K562 (cell line): ENCODE data around the gene PSAT1. TPM values are rescaled to one million over a fixed set of nuclear protein-coding genes. Genes with fewer than 3 reads are reported as not detected.
A peak's percentile ranks its signal among the peaks of the same experiment; 100 is the strongest.

Source experiments
- ATF3 ChIP-seq, 2 experiments: fragments of 450-650 bp in 1 of 2; sonication (generic) in 1 of 2; formaldehyde crosslinking in 1 of 2; IDR thresholded peaks in 1 of 2; conservative IDR thresholded peaks in 1 of 2; 2 replicates each; pipeline versions ENCODE4 v1.6.1 to v1.8.1; 2016 to 2023; ENCODE audit warnings: mild to moderate bottlenecking in 2 of 2, moderate library complexity in 2 of 2, inconsistent platforms in 1 of 2, missing genetic modification reagents in 1 of 2
- CAMTA2 ChIP-seq: fragments of 250-450 bp; sonication (Bioruptor Pico); conservative IDR thresholded peaks from 2 replicates; pipeline ENCODE4 v1.5.1; 2022
- CHD7 ChIP-seq: fragments of 200-600 bp; sonication (generic); IDR thresholded peaks from one replicate; pipeline ENCODE4 v1.6.1; 2012; ENCODE audit warnings: mild to moderate bottlenecking, low read depth, low read length, inconsistent platforms
- GTF2F1 ChIP-seq: IDR thresholded peaks from 2 replicates; pipeline ENCODE4 v1.6.1; 2011; ENCODE audit warnings: low read depth, low read length, improper control_type of control experiment
- KDM5B ChIP-seq: fragments of 200-600 bp; sonication (generic); IDR thresholded peaks from 2 replicates; pipeline ENCODE4 v1.6.1; 2012; ENCODE audit warnings: low read depth, mild to moderate bottlenecking, moderate library complexity, low read length, control low read depth, inconsistent platforms; ENCODE audit not compliant: insufficient replicate concordance
- KLF1 ChIP-seq: fragments of 450-650 bp; IDR thresholded peaks from 2 replicates; pipeline ENCODE4 v1.6.1; 2016; ENCODE audit warnings: missing genetic modification characterization, missing compliant biosample characterization
- PBX2 ChIP-seq, 2 experiments: IDR thresholded peaks in 1 of 2; conservative IDR thresholded peaks in 1 of 2; 2 replicates each; pipeline ENCODE4 v1.6.1; 2016; ENCODE audit warnings: low read depth in 2 of 2, mild to moderate bottlenecking in 1 of 2, missing compliant biosample characterization in 1 of 2, missing genetic modification characterization in 1 of 2, moderate library complexity in 1 of 2
- TCF7 ChIP-seq: sonication (generic); IDR thresholded peaks from 2 replicates; pipeline ENCODE4 v1.6.1; 2016; ENCODE audit warnings: antibody characterized with exemption, borderline replicate concordance
- ZNF408 ChIP-seq: fragments of 250-450 bp; sonication (Bioruptor Pico); IDR thresholded peaks from 2 replicates; pipeline ENCODE4 v1.4.0; 2020; ENCODE audit warnings: low read depth, mild to moderate bottlenecking, moderate library complexity
- polyA plus RNA-seq, 8 experiments: library from polyadenylated mRNA; depleted of rRNA in 4 of 8; stranded (reverse) in 5 of 8; unstranded in 3 of 8; fragments of >200 nt; fragmentation: Nextera tagmentation in 2 of 8; fragmentation: Illumina TruSeq in 1 of 8; extraction: Ambion mirVana in 2 of 8; extraction: Trizol in 1 of 8; gene quantifications; 2 replicates each; pipeline versions ENCODE4 v1.2.1 to v1.2.3, GENCODE V29; 2011 to 2014; ENCODE audit warnings: inconsistent platforms in 1 of 8, missing spikeins in 1 of 8
- total RNA-seq, 7 experiments: library from RNA; depleted of rRNA in 6 of 7; stranded (reverse); fragments of >200 nt in 6 of 7; fragmentation: Illumina TruSeq in 2 of 7; extraction: Trizol in 2 of 7; gene quantifications; 2 replicates each; pipeline versions ENCODE4 v1.2.1 to v1.2.3, GENCODE V29; 2011 to 2021; ENCODE audit warnings: low replicate concordance in 1 of 7

PSAT1 gene
- total and polyA plus RNA-seq, 9 of the 15 experiments (the other 6 are each of a cell fraction or from before 2014, with no cell fraction given): 29.7 to 151 (median 98.3) TPM

GRCh38 chr9:78297672-78297961 lies 692 bp downstream of the PSAT1 start (continued):
- TF ChIP-seq ATF3 (IDR thresholded peaks at IDR 0.05): no peak
- TF ChIP-seq ATF3 (CRISPR knock-in tag; conservative IDR thresholded peaks at IDR 0.05): no peak
- no peak for TF ChIP-seq CHD7
- TF ChIP-seq TCF7: no peak
- TF ChIP-seq GTF2F1: no peak
- no peak for TF ChIP-seq KLF1 (tag)
- no peak for TF ChIP-seq ZNF408 (CRISPR knock-in tag)
- TF ChIP-seq KDM5B: no peak
- TF ChIP-seq CAMTA2 (CRISPR knock-in tag): no peak
- no peak for TF ChIP-seq PBX2 (CRISPR knock-in tag; IDR thresholded peaks at IDR 0.05; ENCODE audit: low read depth)
- TF ChIP-seq PBX2 (tag; conservative IDR thresholded peaks at IDR 0.05; ENCODE audit: low read depth): peak; percentile 49
